Neuronal stem cell (in vitro differentiated cells): Measurements from ENCODE around the gene PACS1.

ENCODE experiments used
- DNase-seq: peaks from one replicate; pipeline ENCODE4 v3.0.0-alpha.2; 2013; ENCODE audit warnings: low spot score
- H2AFZ ChIP-seq: one replicate; pipeline ENCODE4 v1.6.1; 2013; ENCODE audit warnings: mild to moderate bottlenecking, low read length, inconsistent platforms
- H2AK5ac ChIP-seq: 2 replicates; pipeline ENCODE4 v1.6.1; 2013; ENCODE audit warnings: low read depth, mild to moderate bottlenecking, inconsistent platforms, low read length, moderate library complexity, mixed read lengths
- H2BK120ac ChIP-seq: 2 replicates; pipeline ENCODE4 v1.6.1; 2013; ENCODE audit warnings: low read depth, mild to moderate bottlenecking, inconsistent platforms, low read length, moderate library complexity, mixed read lengths
- H2BK12ac ChIP-seq: one replicate; pipeline ENCODE4 v1.6.1; 2013; ENCODE audit warnings: low read length, inconsistent platforms
- H2BK15ac ChIP-seq: 2 replicates; pipeline ENCODE4 v1.6.1; 2013; ENCODE audit warnings: mild to moderate bottlenecking, low read length, inconsistent platforms, mixed read lengths
- H2BK5ac ChIP-seq: one replicate; pipeline ENCODE4 v1.6.1; 2013; ENCODE audit warnings: inconsistent platforms, mild to moderate bottlenecking, low read length, moderate library complexity
- H3K14ac ChIP-seq: one replicate; pipeline ENCODE4 v1.6.1; 2013; ENCODE audit warnings: low read length, inconsistent platforms
- H3K18ac ChIP-seq: 2 replicates; pipeline ENCODE4 v1.6.1; 2013; ENCODE audit warnings: low read length, inconsistent platforms
- H3K23ac ChIP-seq: 2 replicates; pipeline ENCODE4 v1.6.1; 2013; ENCODE audit warnings: low read depth, mild to moderate bottlenecking, mixed read lengths, low read length, inconsistent platforms; ENCODE audit not compliant: poor library complexity
- H3K27ac ChIP-seq: replicated peaks from 3 replicates; pipeline ENCODE4 v1.5.1; 2013; ENCODE audit warnings: low read length, inconsistent platforms
- H3K27me3 ChIP-seq, 3 experiments: 2 replicates each; pipeline ENCODE4 v1.6.1; 2013; ENCODE audit warnings: low read length in 3 of 3, mild to moderate bottlenecking in 2 of 3, inconsistent platforms in 1 of 3, low read depth in 1 of 3, mixed read lengths in 1 of 3, moderate library complexity in 1 of 3; ENCODE audit not compliant: control insufficient read depth in 3 of 3, insufficient read depth in 3 of 3
- H3K36me3 ChIP-seq, 2 donors: replicated peaks in 1 of 2; 2 replicates each; pipeline ENCODE4 v1.6.1; 2013; ENCODE audit warnings: low read length in 2 of 2; ENCODE audit not compliant: control insufficient read depth in 2 of 2, insufficient read depth in 2 of 2
- H3K4ac ChIP-seq: 2 replicates; pipeline ENCODE4 v1.6.1; 2013; ENCODE audit warnings: inconsistent platforms, mild to moderate bottlenecking, low read length, moderate library complexity
- H3K4me1 ChIP-seq, 2 donors: 1 replicate in 1 of 2; 2 replicates in 1 of 2; pipeline ENCODE4 v1.6.1; 2013; ENCODE audit warnings: low read length in 2 of 2, low read depth in 1 of 2; ENCODE audit not compliant: control insufficient read depth in 2 of 2, insufficient read depth in 1 of 2
- H3K4me2 ChIP-seq: one replicate; pipeline ENCODE4 v1.6.1; 2013; ENCODE audit warnings: mild to moderate bottlenecking, low read length, inconsistent platforms; ENCODE audit not compliant: insufficient read depth, poor library complexity, severe bottlenecking
- H3K4me3 ChIP-seq, 2 donors: 2 replicates each; pipeline ENCODE4 v1.5.1; 2013; ENCODE audit warnings: low read length in 2 of 2, mild to moderate bottlenecking in 2 of 2, inconsistent platforms in 1 of 2, moderate library complexity in 1 of 2
- H3K79me1 ChIP-seq: one replicate; pipeline ENCODE4 v1.6.1; 2013; ENCODE audit warnings: low read depth, mild to moderate bottlenecking, inconsistent platforms, low read length, moderate library complexity
- H3K9ac ChIP-seq: one replicate; pipeline ENCODE4 v1.6.1; 2013; ENCODE audit warnings: mild to moderate bottlenecking, low read depth, low read length, inconsistent platforms; ENCODE audit not compliant: poor library complexity
- H3K9me3 ChIP-seq, 2 donors: replicated peaks in 1 of 2; 2 replicates each; pipeline versions ENCODE3 to v1.6.1; 2013; ENCODE audit warnings: low read length in 2 of 2, mild to moderate bottlenecking in 2 of 2, inconsistent platforms in 1 of 2, low read depth in 1 of 2, mixed read lengths in 1 of 2, moderate library complexity in 1 of 2; ENCODE audit not compliant: control insufficient read depth in 2 of 2, insufficient read depth in 1 of 2
- H4K8ac ChIP-seq: one replicate; pipeline ENCODE4 v1.6.1; 2013; ENCODE audit warnings: low read depth, mild to moderate bottlenecking, inconsistent platforms, low read length, moderate library complexity
- H4K91ac ChIP-seq: one replicate; pipeline ENCODE4 v1.6.1; 2013; ENCODE audit warnings: low read length, low read depth, mild to moderate bottlenecking, inconsistent platforms; ENCODE audit not compliant: poor library complexity
- WGBS, 2 donors: extraction: QIAGEN DNeasy Blood & Tissue Kit; methylation state at CpG; one replicate each; pipeline ENCODE4 v1.1.7; 2013; ENCODE audit warnings: missing lambda C conversion rate in 2 of 2, mixed read lengths in 1 of 2; ENCODE audit not compliant: insufficient read length in 2 of 2, insufficient replicate concordance in 1 of 2; ENCODE audit errors: extremely low coverage in 2 of 2; 5-methylcytosine and 5-hydroxymethylcytosine counted together

PACS1 gene

GRCh38 chr11:66220566-66220935, 150.5 kb downstream of the PACS1 start:
- Histone ChIP-seq H3K27me3 (no peaks in the 10 kb centered on the region), H3K4me2 (no peak overlapping the region), H2BK5ac (no peak overlapping the region), H2BK15ac (no peak overlapping the region), H3K18ac (no peak overlapping the region), H3K4ac (no peak overlapping the region), H3K4me3 (no peak overlapping the region), H2AFZ (no peak overlapping the region), H4K8ac (no peak overlapping the region), H3K36me3 (peaks cover 22 to 43% of the 10 kb centered on the region in 2 donors), H3K14ac (no peak overlapping the region), H3K79me1 (no peaks in the 10 kb centered on the region), H3K4me1 (peaks cover 0 to 4% of the 10 kb centered on the region in 2 donors), H2BK12ac (no peak overlapping the region), H4K91ac (no peak overlapping the region), H3K27ac (no peak overlapping the region), H2AK5ac (no peak overlapping the region), H3K23ac (peak overlapping the region; percentile 70), H3K9me3 (peaks cover 0 to 2% of the 10 kb centered on the region in 2 donors), H3K9ac (no peak overlapping the region), H2BK120ac (no peak overlapping the region)
- WGBS, 2 donors: no CpG with 5 or more reads among the region's 6 CpGs
- DNase-seq: no peak

- no CpG with 5 or more reads among the region's 13 CpGs for WGBS, 2 donors
- H2BK12ac ChIP-seq: peak overlapping the region; percentile 22
These were observed 150.9 kb downstream of the PACS1 start for GRCh38 chr11:66221012-66221411.

GRCh38 chr11:66221726-66222236, 151.7 kb downstream of the PACS1 start:
- no peak overlapping the region for H3K4me3 ChIP-seq
- H3K36me3 ChIP-seq: peaks cover 19 to 33% of the 10 kb centered on the region in 2 donors
- no CpG with 5 or more reads among the region's 9 CpGs for WGBS, 2 donors

More at GRCh38 chr11:66221012-66221411, 150.9 kb downstream of the PACS1 start:
- H3K4me1 ChIP-seq: peaks cover 0 to 4% of the 10 kb centered on the region in 2 donors
- H3K27me3 ChIP-seq: no peaks in the 10 kb centered on the region
- peaks cover 0 to 2% of the 10 kb centered on the region in 2 donors for H3K9me3 ChIP-seq
- no peak overlapping the region for H4K8ac ChIP-seq
- no peak overlapping the region for H2BK5ac ChIP-seq
- DNase-seq: no peak
- H3K9ac ChIP-seq: peak overlapping the region; percentile 13
- H3K14ac ChIP-seq: peak overlapping the region; percentile 49
- H3K4me3 ChIP-seq: no peak overlapping the region
- H2AK5ac ChIP-seq: no peak overlapping the region
- no peak overlapping the region for H3K4me2 ChIP-seq
- H2BK15ac ChIP-seq: no peak overlapping the region
- no peak overlapping the region for H3K4ac ChIP-seq
- peaks cover 20 to 41% of the 10 kb centered on the region in 2 donors for H3K36me3 ChIP-seq
- H2AFZ ChIP-seq: no peak overlapping the region
- H3K27ac ChIP-seq: no peak overlapping the region
- H3K18ac ChIP-seq: no peak overlapping the region
- H2BK120ac ChIP-seq: no peak overlapping the region
- H4K91ac ChIP-seq: no peak overlapping the region
- no peak overlapping the region for H3K23ac ChIP-seq
- H3K79me1 ChIP-seq: no peaks in the 10 kb centered on the region

GRCh38 chr11:66222358-66223149, 152.5 kb downstream of the PACS1 start:
- no peak overlapping the region for H2BK15ac ChIP-seq
- H3K36me3 ChIP-seq: peaks cover 17 to 32% of the 10 kb centered on the region in 2 donors
- peak overlapping the region; percentile 2 for H2BK5ac ChIP-seq
- H3K4me3 ChIP-seq: no peak overlapping the region
- no peak overlapping the region for H3K4me2 ChIP-seq
- H2AK5ac ChIP-seq: no peak overlapping the region
- H3K9ac ChIP-seq: no peak overlapping the region
- H3K4ac ChIP-seq: no peak overlapping the region
- no peak overlapping the region for H3K23ac ChIP-seq
- no peak overlapping the region for H4K8ac ChIP-seq
- no peak overlapping the region for H3K18ac ChIP-seq
- H2BK12ac ChIP-seq: no peak overlapping the region
- no peaks in the 10 kb centered on the region for H3K79me1 ChIP-seq
- H2BK120ac ChIP-seq: no peak overlapping the region
- no peak overlapping the region for H3K27ac ChIP-seq
- H3K14ac ChIP-seq: no peak overlapping the region
- WGBS, 2 donors: no CpG with 5 or more reads among the region's 21 CpGs
- no peak overlapping the region for H2AFZ ChIP-seq
- no peak overlapping the region for H4K91ac ChIP-seq
- peak; percentile 90 for DNase-seq
- H3K27me3 ChIP-seq: no peaks in the 10 kb centered on the region
- peaks cover 0 to 2% of the 10 kb centered on the region in 2 donors for H3K9me3 ChIP-seq
- H3K4me1 ChIP-seq: peaks cover 0 to 4% of the 10 kb centered on the region in 2 donors

More at GRCh38 chr11:66221726-66222236, 151.7 kb downstream of the PACS1 start:
- DNase-seq: no peak
- peak overlapping the region; percentile 2 for H2BK5ac ChIP-seq
- H2BK12ac ChIP-seq: no peak overlapping the region
- H4K8ac ChIP-seq: no peak overlapping the region
- no peak overlapping the region for H2BK15ac ChIP-seq
- no peaks in the 10 kb centered on the region for H3K27me3 ChIP-seq
- H3K9ac ChIP-seq: no peak overlapping the region
- peaks cover 0 to 2% of the 10 kb centered on the region in 2 donors for H3K9me3 ChIP-seq
- no peak overlapping the region for H2AFZ ChIP-seq
- no peak overlapping the region for H2AK5ac ChIP-seq
- no peak overlapping the region for H4K91ac ChIP-seq
- no peak overlapping the region for H3K27ac ChIP-seq
- no peaks in the 10 kb centered on the region for H3K79me1 ChIP-seq
- H2BK120ac ChIP-seq: no peak overlapping the region
- peaks cover 0 to 4% of the 10 kb centered on the region in 2 donors for H3K4me1 ChIP-seq
- no peak overlapping the region for H3K4ac ChIP-seq
- no peak overlapping the region for H3K23ac ChIP-seq
- H3K4me2 ChIP-seq: no peak overlapping the region
- H3K14ac ChIP-seq: no peak overlapping the region
- no peak overlapping the region for H3K18ac ChIP-seq
